Heart left ventricle (tissue), 16 donors: ENCODE measurements around the gene WDR90. TPM values are rescaled to one million over a fixed set of nuclear protein-coding genes. Genes with fewer than 3 reads are reported as not detected.

Source experiments
- ATAC-seq, 4 donors: fragments of 200-7000 bp; cut with Tn5 transposase; one replicate each; pipeline ENCODE4 v1.9.1; 2020 to 2022; ENCODE audit warnings: moderate library complexity in 4 of 4, mild to moderate bottlenecking in 3 of 4, moderate number of reproducible peaks in 1 of 4
- DNase-seq, 5 donors: peaks; one replicate each; pipeline ENCODE4 v3.0.0-alpha.2; 2020
- H3K27ac ChIP-seq, 12 donors: fragments of 200-600 bp; sonication (generic) in 4 of 12; one replicate each; pipeline versions ENCODE4 v1.5.0 to v1.8.0; 2016 to 2022; ENCODE audit warnings: mild to moderate bottlenecking in 2 of 12
- H3K27me3 ChIP-seq, 9 donors: fragments of 200-600 bp; sonication (generic) in 2 of 9; one replicate each; pipeline versions ENCODE4 v1.5.1 to v1.8.0; 2016 to 2022; ENCODE audit warnings: mild to moderate bottlenecking in 3 of 9
- H3K36me3 ChIP-seq, 9 donors: fragments of 200-600 bp; sonication (generic) in 2 of 9; one replicate each; pipeline versions ENCODE4 v1.5.0 to v1.8.0; 2018 to 2022; ENCODE audit warnings: mild to moderate bottlenecking in 2 of 9
- H3K4me1 ChIP-seq, 12 donors: fragments of 200-600 bp; sonication (generic) in 4 of 12; one replicate each; pipeline versions ENCODE4 v1.5.0 to v1.8.0; 2016 to 2022; ENCODE audit warnings: mild to moderate bottlenecking in 3 of 12
- H3K4me3 ChIP-seq, 12 donors: fragments of 200-600 bp; sonication (generic) in 4 of 12; one replicate each; pipeline versions ENCODE4 v1.5.0 to v1.8.0; 2017 to 2022; ENCODE audit warnings: mild to moderate bottlenecking in 9 of 12, moderate library complexity in 4 of 12
- H3K9me3 ChIP-seq, 12 donors: fragments of 200-600 bp; sonication (generic) in 4 of 12; one replicate each; pipeline versions ENCODE4 v1.5.0 to v1.8.0; 2016 to 2022; ENCODE audit warnings: mild to moderate bottlenecking in 1 of 12
- POLR2A ChIP-seq, 2 donors: fragments of 450-650 bp; IDR thresholded peaks; one replicate each; pipeline ENCODE4 v1.6.1; 2017; ENCODE audit warnings: antibody characterized with exemption in 2 of 2, mild to moderate bottlenecking in 2 of 2, moderate library complexity in 2 of 2
- WGBS, 4 donors: extraction: QIAGEN DNeasy Blood & Tissue Kit in 2 of 4; methylation state at CpG; one replicate each; pipeline versions ENCODE4 v1.1.5 to v1.1.7; 2013 to 2018; 5-methylcytosine and 5-hydroxymethylcytosine counted together
- intact Hi-C, 10 donors: fragments of 100-400 bp; cut with DNase I; formaldehyde crosslinking; loops; one replicate each; pipeline versions ENCODE4 v1.11.1 to v1.14.2; 2022
- polyA plus RNA-seq, 2 donors: library from polyadenylated mRNA; stranded (reverse); fragments of 200-250 nt; gene quantifications; one replicate each; pipeline ENCODE4 v1.2.3, GENCODE V29; 2013
- total RNA-seq, 9 donors: library from RNA; depleted of rRNA in 2 of 9; stranded (reverse); fragments of >200 nt in 2 of 9; fragmentation: NEBNext Ultra II Directional in 3 of 9; extraction: Animal tissue kit (Norgen Biotek cat#: 25700) in 3 of 9; gene quantifications; one replicate each; pipeline versions ENCODE4 v1.1.0 to v1.2.4, GENCODE V29; 2016 to 2023
- TF ChIP-seq, protein P1 (sequence below), 12 donors: fragments of 200-600 bp; sonication (generic) in 4 of 12; IDR thresholded peaks; one replicate each; pipeline versions ENCODE4 v1.5.0 to v1.8.0; 2018 to 2022; ENCODE audit warnings: antibody characterized with exemption in 12 of 12, mild to moderate bottlenecking in 5 of 12
- donor health status: ischemic (EF 13 %, LVEDD 7.1; RV severe dilation, severe dysfunction).
- donor health status: healthy with polysubstance abuse.
- donor health status: DM: no; HTN: yes; CAD: no.
- donor health status: DM: no; HTN: no; CAD: no.
- donor health status: ischemic (EF 25% LVEDD 6.9; RV normal size, moderate dysfunction).
- donor health status: ischemic (EF 25% LVEDD 5.7; RV mildly dilated, moderate dysfunction).
- donor health status: healthy.
- donor health status: DM: yes; HTN: yes; CAD: no.
- donor health status: ischemic (EF 35%, LVEDD 5.7; RV mildly dilated, moderate dysfunction).
- donor health status: nonischemic (EF 11% LVEDD 7.7; RV severe dilation, severe dysfunction).
- donor health status: DM: yes; HTN: yes; CAD: no.
- donor health status: PGD.
- donor health status: ischemic (EF 29% LVEDD 5.4; RV normal size, mild dysfunction).
- donor health status: nonischemic (EF 23%, LVEDD 6.1; RV moderate dilation, normal function).

The WDR90 gene
- total and polyA plus RNA-seq, 11 donors: 3.7 to 17.4 (median 8.6) TPM

DNA sequence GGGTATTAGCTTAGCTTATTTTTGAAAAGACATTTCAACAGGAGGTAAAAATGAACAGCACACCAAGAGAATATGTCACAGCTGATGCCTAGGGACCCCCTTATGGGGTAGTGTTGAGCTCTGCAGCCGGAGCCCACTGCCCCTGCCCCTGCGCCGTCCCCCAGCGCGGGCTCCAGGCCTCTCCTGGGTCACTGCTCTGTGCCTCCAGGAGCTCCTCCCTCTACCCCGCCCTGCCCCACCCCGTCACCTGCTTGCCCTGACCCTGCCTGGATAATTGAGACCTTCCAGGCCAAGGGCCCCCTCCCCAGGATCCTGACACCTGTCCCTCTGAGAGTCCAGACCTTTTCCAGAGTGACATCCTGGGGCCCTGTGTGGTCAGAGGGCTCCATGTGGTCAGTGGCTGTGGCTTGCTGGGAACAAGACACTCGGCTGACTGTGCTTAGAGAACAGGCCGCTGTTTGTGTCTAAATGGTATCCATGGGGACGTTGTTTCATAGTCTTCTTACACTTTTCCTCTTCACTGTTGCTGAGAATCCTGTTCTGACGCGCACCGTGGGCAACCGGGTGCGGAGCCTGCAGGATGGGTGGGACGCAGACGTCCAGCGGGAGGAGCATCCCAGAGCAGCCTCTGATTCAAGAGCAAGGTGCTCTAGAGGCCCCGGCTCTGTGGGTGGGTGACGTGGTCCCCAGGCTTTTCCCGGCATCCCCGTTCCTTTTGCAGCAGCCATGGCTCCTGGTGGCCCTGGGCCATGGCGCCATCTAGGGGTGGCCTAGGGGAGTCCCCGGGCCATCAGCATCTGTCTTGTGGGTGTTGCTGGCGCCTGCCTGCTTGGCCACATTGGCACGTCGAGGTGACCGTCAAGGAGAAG lies 38.4 kb upstream of the WDR90 start:
- no peaks in the 10 kb centered on the region for H3K9me3 ChIP-seq
- TF ChIP-seq, protein P1, sequence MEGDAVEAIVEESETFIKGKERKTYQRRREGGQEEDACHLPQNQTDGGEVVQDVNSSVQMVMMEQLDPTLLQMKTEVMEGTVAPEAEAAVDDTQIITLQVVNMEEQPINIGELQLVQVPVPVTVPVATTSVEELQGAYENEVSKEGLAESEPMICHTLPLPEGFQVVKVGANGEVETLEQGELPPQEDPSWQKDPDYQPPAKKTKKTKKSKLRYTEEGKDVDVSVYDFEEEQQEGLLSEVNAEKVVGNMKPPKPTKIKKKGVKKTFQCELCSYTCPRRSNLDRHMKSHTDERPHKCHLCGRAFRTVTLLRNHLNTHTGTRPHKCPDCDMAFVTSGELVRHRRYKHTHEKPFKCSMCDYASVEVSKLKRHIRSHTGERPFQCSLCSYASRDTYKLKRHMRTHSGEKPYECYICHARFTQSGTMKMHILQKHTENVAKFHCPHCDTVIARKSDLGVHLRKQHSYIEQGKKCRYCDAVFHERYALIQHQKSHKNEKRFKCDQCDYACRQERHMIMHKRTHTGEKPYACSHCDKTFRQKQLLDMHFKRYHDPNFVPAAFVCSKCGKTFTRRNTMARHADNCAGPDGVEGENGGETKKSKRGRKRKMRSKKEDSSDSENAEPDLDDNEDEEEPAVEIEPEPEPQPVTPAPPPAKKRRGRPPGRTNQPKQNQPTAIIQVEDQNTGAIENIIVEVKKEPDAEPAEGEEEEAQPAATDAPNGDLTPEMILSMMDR (IDR thresholded peaks at IDR 0.05): peak; percentile 58 to 79 (median 69)
- no peak for TF ChIP-seq POLR2A (IDR thresholded peaks at IDR 0.05)
- H3K36me3 ChIP-seq: no peaks in the 10 kb centered on the region
- peak in 3 of 5 donors; percentile 53 to 80 (median 58) for DNase-seq
- intact Hi-C loops: no loop called here
- H3K4me1 ChIP-seq: peaks cover 0 to 19% (median 0%) of the 10 kb centered on the region in 12 donors
- no peak overlapping the region for H3K4me3 ChIP-seq
- WGBS, 4 donors: 68 to 81% (median 76%) methylated on average over 26 to 28 of the region's 28 CpGs
- H3K27me3 ChIP-seq: no peaks in the 10 kb centered on the region
- peak; percentile 55 to 84 (median 74) for ATAC-seq
- no peak overlapping the region for H3K27ac ChIP-seq

DNA sequence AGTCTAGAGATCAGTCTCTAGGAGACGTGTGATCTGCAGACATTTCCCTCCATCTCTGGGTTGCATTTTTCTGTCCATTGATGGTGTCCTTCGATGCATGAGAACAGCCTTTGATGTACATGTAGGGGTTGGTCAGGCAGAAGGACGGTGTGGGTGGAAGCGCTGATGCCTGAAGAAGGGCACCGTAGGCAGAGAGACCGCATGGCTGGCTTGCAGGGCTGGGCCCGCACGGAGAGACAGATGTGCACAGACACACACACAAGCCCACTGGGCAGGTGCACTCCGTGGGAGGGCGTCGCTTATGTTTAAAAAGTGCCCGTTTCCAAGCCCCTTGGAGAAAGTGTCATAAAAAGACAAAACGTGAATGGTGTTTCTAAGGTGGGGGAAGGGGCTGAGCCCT lies 34.0 kb upstream of the WDR90 start:
- no peak overlapping the region for H3K27ac ChIP-seq
- no peaks in the 10 kb centered on the region for H3K9me3 ChIP-seq
- peaks cover 0 to 10% (median 0%) of the 10 kb centered on the region in 12 donors for H3K4me1 ChIP-seq
- H3K36me3 ChIP-seq: peaks cover 0 to 10% (median 4%) of the 10 kb centered on the region in 9 donors
- no peak overlapping the region for H3K4me3 ChIP-seq
- ATAC-seq: no peak
- H3K27me3 ChIP-seq: no peaks in the 10 kb centered on the region
- intact Hi-C loops: no loop called here
- TF ChIP-seq, protein P1 (IDR thresholded peaks at IDR 0.05): no peak
- TF ChIP-seq POLR2A (IDR thresholded peaks at IDR 0.05): no peak
- 95 to 97% (median 96%) methylated on average over 13 of the region's 13 CpGs for WGBS, 4 donors
- DNase-seq: no peak

DNA sequence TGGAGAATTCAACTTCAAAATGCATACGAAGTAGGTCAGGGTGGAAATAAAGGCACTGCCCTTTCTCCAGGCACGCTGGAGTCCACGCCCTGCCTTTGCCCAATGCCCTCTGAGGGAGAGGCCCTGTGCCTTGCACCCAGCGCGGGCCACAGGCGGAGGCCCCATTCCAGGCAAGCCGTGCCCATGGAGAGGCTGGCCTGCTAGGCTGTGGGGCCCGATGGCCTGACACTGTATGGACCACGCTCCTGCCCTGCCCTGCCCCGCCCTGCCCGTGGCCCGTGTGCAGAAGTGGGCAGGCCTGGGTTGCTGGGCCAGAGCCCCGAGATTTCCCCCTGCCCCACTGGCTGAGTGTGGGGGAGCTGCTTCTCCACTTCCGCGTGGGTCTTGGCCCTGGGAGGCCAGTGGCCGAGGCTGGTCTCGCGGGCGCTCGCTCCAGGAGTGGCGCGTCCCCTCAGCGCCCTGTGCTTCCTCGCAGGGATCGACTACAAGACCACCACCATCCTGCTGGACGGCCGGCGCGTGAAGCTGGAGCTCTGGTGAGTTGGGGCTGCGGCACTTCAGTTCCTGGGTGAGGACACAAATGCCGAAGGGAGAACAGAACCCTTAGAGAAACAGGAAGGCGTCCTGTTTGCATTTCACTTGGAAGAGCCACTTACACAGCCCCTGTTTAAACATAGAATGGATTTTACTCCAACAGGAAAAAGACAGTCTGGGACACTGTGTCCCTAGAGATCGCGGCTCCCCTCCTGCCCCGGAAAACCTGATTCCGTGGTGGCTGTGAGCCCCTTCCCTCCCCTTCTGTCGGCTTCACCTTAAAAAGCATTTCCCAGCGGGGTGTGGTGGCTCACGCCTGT lies 32.2 kb upstream of the WDR90 start:
- Histone ChIP-seq H3K36me3 (peaks cover 0 to 10% (median 4%) of the 10 kb centered on the region in 9 donors), H3K27me3 (no peaks in the 10 kb centered on the region), H3K4me3 (no peak overlapping the region), H3K27ac (no peak overlapping the region), H3K9me3 (no peaks in the 10 kb centered on the region), H3K4me1 (no peaks in the 10 kb centered on the region)
- TF ChIP-seq, protein P1 (IDR thresholded peaks at IDR 0.05): no peak
- no peak for TF ChIP-seq POLR2A (IDR thresholded peaks at IDR 0.05)
- DNase-seq (no peak), ATAC-seq (peak in 1 of 4 donors; percentile 48)
- intact Hi-C loops: no loop called here
- WGBS, 4 donors: 92 to 95% (median 94%) methylated on average over 23 to 39 of the region's 39 CpGs

DNA sequence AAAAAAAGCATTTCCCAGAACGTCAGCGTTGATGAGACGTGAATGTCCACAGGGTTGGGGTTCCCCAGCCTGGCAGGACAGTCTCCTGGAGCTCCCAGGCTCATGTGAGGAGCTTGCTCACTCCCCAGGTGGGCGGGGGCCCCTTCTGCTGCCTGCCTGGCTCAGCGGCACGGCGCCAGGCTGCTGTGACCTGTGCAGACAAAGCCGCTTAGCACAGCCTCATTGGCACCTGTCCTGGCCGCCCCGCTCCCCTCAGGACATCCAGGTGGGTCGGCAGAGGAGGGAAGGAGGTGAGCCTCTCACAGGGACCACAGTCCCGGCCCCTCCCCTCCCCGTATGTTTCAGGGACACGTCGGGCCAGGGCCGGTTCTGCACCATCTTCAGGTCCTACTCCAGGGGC lies 31.3 kb upstream of the WDR90 start:
- peaks cover 0 to 10% (median 4%) of the 10 kb centered on the region in 9 donors for H3K36me3 ChIP-seq
- ATAC-seq (no peak), DNase-seq (no peak)
- intact Hi-C loops: no loop called here
- H3K27ac ChIP-seq: no peak overlapping the region
- H3K4me3 ChIP-seq: no peak overlapping the region
- no peak for TF ChIP-seq POLR2A (IDR thresholded peaks at IDR 0.05)
- TF ChIP-seq, protein P1 (IDR thresholded peaks at IDR 0.05): no peak
- no peaks in the 10 kb centered on the region for H3K4me1 ChIP-seq
- WGBS, 4 donors: 88 to 93% (median 91%) methylated on average over 14 to 16 of the region's 16 CpGs
- H3K9me3 ChIP-seq: no peaks in the 10 kb centered on the region
- H3K27me3 ChIP-seq: no peaks in the 10 kb centered on the region
